ENCODE results near the gene ZFYVE1.

ZFYVE1 gene

GRCh38 chr14:72990171-72990570 is 36.7 kb downstream of the ZFYVE1 start:
- H3K36me3 Mint-ChIP-seq (ENCODE audit: insufficient read depth): peaks cover 74% of the 10 kb centered on the region
- no peak overlapping the region for H3K4me3 Mint-ChIP-seq
- no peak overlapping the region for H3K27ac Mint-ChIP-seq
- no peaks in the 10 kb centered on the region for H3K9me3 Mint-ChIP-seq
- no peak for DNase-seq
- ATAC-seq (replicated peaks): no peak
- no peaks in the 10 kb centered on the region for H3K4me1 Mint-ChIP-seq (ENCODE audit: low read depth in 2 of 2)
- H3K27me3 Mint-ChIP-seq: no peaks in the 10 kb centered on the region

- Mint-ChIP-seq H3K27me3 (no peaks in the 10 kb centered on the region), H3K27ac (no peak overlapping the region), H3K36me3 (ENCODE audit: insufficient read depth) (peaks cover 74% of the 10 kb centered on the region), H3K4me3 (no peak overlapping the region), H3K9me3 (no peaks in the 10 kb centered on the region), H3K4me1 (ENCODE audit: low read depth in 2 of 2) (peaks cover 0 to 7% of the 10 kb centered on the region in 2 donors)
- DNase-seq: no peak
- ATAC-seq (replicated peaks): no peak
Observed at GRCh38 chr14:72986857-72987256, 40.0 kb downstream of the ZFYVE1 start.

- ATAC-seq (replicated peaks) (no peak), DNase-seq (no peak)
- no peak overlapping the region for H3K27ac Mint-ChIP-seq
- no peaks in the 10 kb centered on the region for H3K9me3 Mint-ChIP-seq
- H3K27me3 Mint-ChIP-seq: no peaks in the 10 kb centered on the region
- H3K36me3 Mint-ChIP-seq (ENCODE audit: insufficient read depth): peaks cover 67% of the 10 kb centered on the region
- H3K4me3 Mint-ChIP-seq: no peak overlapping the region
- H3K4me1 Mint-ChIP-seq (ENCODE audit: low read depth in 2 of 2): peaks cover 0 to 9% of the 10 kb centered on the region in 2 donors
Observed at GRCh38 chr14:72986214-72986613, 40.7 kb downstream of the ZFYVE1 start.

GRCh38 chr14:72982146-72982708 is 44.7 kb downstream of the ZFYVE1 start:
- no peak for DNase-seq
- Mint-ChIP-seq H3K4me3 (no peak overlapping the region), H3K27ac (no peak overlapping the region), H3K27me3 (no peaks in the 10 kb centered on the region), H3K4me1 (ENCODE audit: low read depth in 2 of 2) (peaks cover 0 to 9% of the 10 kb centered on the region in 2 donors), H3K36me3 (ENCODE audit: insufficient read depth) (peaks cover 64% of the 10 kb centered on the region), H3K9me3 (no peaks in the 10 kb centered on the region)
- no peak for ATAC-seq (replicated peaks)

- Mint-ChIP-seq H3K4me3 (no peak overlapping the region), H3K4me1 (ENCODE audit: low read depth in 2 of 2) (peaks cover 0 to 9% of the 10 kb centered on the region in 2 donors), H3K27ac (no peak overlapping the region), H3K36me3 (ENCODE audit: insufficient read depth) (peaks cover 68% of the 10 kb centered on the region), H3K9me3 (no peaks in the 10 kb centered on the region), H3K27me3 (no peaks in the 10 kb centered on the region)
- DNase-seq: no peak
- no peak for ATAC-seq (replicated peaks)
Observed at GRCh38 chr14:72980863-72981262, 46.0 kb downstream of the ZFYVE1 start.

GRCh38 chr14:72978856-72979255 is 48.0 kb downstream of the ZFYVE1 start:
- H3K4me1 Mint-ChIP-seq (ENCODE audit: low read depth in 2 of 2): peaks cover 0 to 9% of the 10 kb centered on the region in 2 donors
- DNase-seq: no peak
- ATAC-seq (replicated peaks): no peak
- peak overlapping the region in 1 of 2 donors; percentile 58 for H3K27ac Mint-ChIP-seq
- no peaks in the 10 kb centered on the region for H3K27me3 Mint-ChIP-seq
- H3K4me3 Mint-ChIP-seq: no peak overlapping the region
- H3K9me3 Mint-ChIP-seq: no peaks in the 10 kb centered on the region
- H3K36me3 Mint-ChIP-seq (ENCODE audit: insufficient read depth): peaks cover 68% of the 10 kb centered on the region

GRCh38 chr14:72975770-72976169 is 51.1 kb downstream of the ZFYVE1 start:
- H3K27ac Mint-ChIP-seq: no peak overlapping the region
- DNase-seq (no peak), ATAC-seq (replicated peaks) (no peak)
- H3K9me3 Mint-ChIP-seq: no peaks in the 10 kb centered on the region
- no peak overlapping the region for H3K4me3 Mint-ChIP-seq
- H3K36me3 Mint-ChIP-seq (ENCODE audit: insufficient read depth): peaks cover 63% of the 10 kb centered on the region
- no peaks in the 10 kb centered on the region for H3K4me1 Mint-ChIP-seq (ENCODE audit: low read depth in 2 of 2)
- no peaks in the 10 kb centered on the region for H3K27me3 Mint-ChIP-seq

GRCh38 chr14:72974661-72975060 is 52.2 kb downstream of the ZFYVE1 start:
- H3K27ac Mint-ChIP-seq: no peak overlapping the region
- ATAC-seq (replicated peaks) (no peak), DNase-seq (no peak)
- peaks cover 62% of the 10 kb centered on the region for H3K36me3 Mint-ChIP-seq (ENCODE audit: insufficient read depth)
- no peak overlapping the region for H3K4me3 Mint-ChIP-seq
- H3K9me3 Mint-ChIP-seq: no peaks in the 10 kb centered on the region
- H3K27me3 Mint-ChIP-seq: no peaks in the 10 kb centered on the region
- H3K4me1 Mint-ChIP-seq (ENCODE audit: low read depth in 2 of 2): no peaks in the 10 kb centered on the region

- Mint-ChIP-seq H3K4me1 (ENCODE audit: low read depth in 2 of 2) (no peaks in the 10 kb centered on the region), H3K4me3 (no peak overlapping the region), H3K27ac (no peak overlapping the region), H3K36me3 (ENCODE audit: insufficient read depth) (peaks cover 38% of the 10 kb centered on the region), H3K9me3 (no peaks in the 10 kb centered on the region), H3K27me3 (no peaks in the 10 kb centered on the region)
- DNase-seq (no peak), ATAC-seq (replicated peaks) (no peak)
Observed at GRCh38 chr14:72970824-72971434, 56.0 kb downstream of the ZFYVE1 start.

- Mint-ChIP-seq H3K36me3 (ENCODE audit: insufficient read depth) (peaks cover 30% of the 10 kb centered on the region), H3K9me3 (no peaks in the 10 kb centered on the region), H3K4me3 (no peak overlapping the region), H3K27me3 (no peaks in the 10 kb centered on the region), H3K4me1 (ENCODE audit: low read depth in 2 of 2) (no peaks in the 10 kb centered on the region), H3K27ac (no peak overlapping the region)
- DNase-seq (no peak), ATAC-seq (replicated peaks) (no peak)
Observed at GRCh38 chr14:72970058-72970630, 56.8 kb downstream of the ZFYVE1 start.

- no peak overlapping the region for H3K4me3 Mint-ChIP-seq
- no peaks in the 10 kb centered on the region for H3K4me1 Mint-ChIP-seq (ENCODE audit: low read depth in 2 of 2)
- no peak for DNase-seq
- no peaks in the 10 kb centered on the region for H3K27me3 Mint-ChIP-seq
- peaks cover 22% of the 10 kb centered on the region for H3K36me3 Mint-ChIP-seq (ENCODE audit: insufficient read depth)
- ATAC-seq (replicated peaks): no peak
- no peak overlapping the region for H3K27ac Mint-ChIP-seq
- no peaks in the 10 kb centered on the region for H3K9me3 Mint-ChIP-seq
Observed at GRCh38 chr14:72968316-72968715, 58.6 kb downstream of the ZFYVE1 start.

- ATAC-seq (replicated peaks): no peak
- no peak overlapping the region for H3K27ac Mint-ChIP-seq
- peaks cover 22% of the 10 kb centered on the region for H3K36me3 Mint-ChIP-seq (ENCODE audit: insufficient read depth)
- no peak overlapping the region for H3K4me3 Mint-ChIP-seq
- no peaks in the 10 kb centered on the region for H3K4me1 Mint-ChIP-seq (ENCODE audit: low read depth in 2 of 2)
- no peak for DNase-seq
- H3K9me3 Mint-ChIP-seq: no peaks in the 10 kb centered on the region
- no peaks in the 10 kb centered on the region for H3K27me3 Mint-ChIP-seq
Observed at GRCh38 chr14:72966038-72966437, 60.9 kb downstream of the ZFYVE1 start.

GRCh38 chr14:72965249-72965648 is 61.7 kb downstream of the ZFYVE1 start:
- Mint-ChIP-seq H3K27me3 (no peaks in the 10 kb centered on the region), H3K36me3 (ENCODE audit: insufficient read depth) (peaks cover 22% of the 10 kb centered on the region), H3K27ac (no peak overlapping the region), H3K4me1 (ENCODE audit: low read depth in 2 of 2) (no peaks in the 10 kb centered on the region), H3K4me3 (no peak overlapping the region), H3K9me3 (no peaks in the 10 kb centered on the region)
- DNase-seq (no peak), ATAC-seq (replicated peaks) (no peak)

GRCh38 chr14:72962829-72963312 is 64.0 kb downstream of the ZFYVE1 start:
- no peaks in the 10 kb centered on the region for H3K9me3 Mint-ChIP-seq
- no peak overlapping the region for H3K4me3 Mint-ChIP-seq
- DNase-seq: no peak
- no peaks in the 10 kb centered on the region for H3K4me1 Mint-ChIP-seq (ENCODE audit: low read depth in 2 of 2)
- peaks cover 9% of the 10 kb centered on the region for H3K36me3 Mint-ChIP-seq (ENCODE audit: insufficient read depth)
- H3K27ac Mint-ChIP-seq: peak overlapping the region; percentile 15 to 54
- no peak for ATAC-seq (replicated peaks)
- no peaks in the 10 kb centered on the region for H3K27me3 Mint-ChIP-seq

All from effector memory CD8-positive, alpha-beta T cell (primary cell).